Lower leg skin (tissue), 4 donors: ENCODE results near the gene DUX4. TPM values are rescaled to one million over a fixed set of nuclear protein-coding genes. Genes with fewer than 3 reads are reported as not detected.
"Not testable (repeated sequence)": the region's sequence is repeated elsewhere in the genome, so short reads cannot be mapped to it uniquely, and the experiment has no call there.

Experiments used
- DNase-seq, 2 donors: peaks; one replicate each; pipeline ENCODE4 v3.0.0-alpha.2; 2019; ENCODE audit warnings: low spot score in 2 of 2
- H3K4me3 ChIP-seq: fragments of 200-600 bp; sonication (generic); 2 replicates; pipeline ENCODE4 v1.5.1; 2017; ENCODE audit warnings: mild to moderate bottlenecking, low read depth; ENCODE audit not compliant: poor library complexity, severe bottlenecking
- WGBS, 2 donors: methylation state at CpG; one replicate each; pipeline ENCODE4 v1.1.5; 2018; 5-methylcytosine and 5-hydroxymethylcytosine counted together
- intact Hi-C: fragments of 100-400 bp; cut with DNase I; formaldehyde crosslinking; loops from one replicate; pipeline ENCODE4 v1.15.0; 2023; ENCODE audit warnings: low total_unique reads
- total RNA-seq, 4 donors: library from RNA; depleted of rRNA; stranded (reverse); fragments of >200 nt; gene quantifications; one replicate each; pipeline ENCODE4 v1.1.0, GENCODE V29; 2016

Gene DUX4
- total RNA-seq, result not detected

- H3K4me3 ChIP-seq, DNase-seq, intact Hi-C loops: not testable (repeated sequence)
- WGBS, 2 donors, result 77% methylated on average over 24 of the region's 32 CpGs; no CpG with 5 or more reads in 1 of the 2 donors
Observed at GRCh38 chr4:190173428-190173827, at the start of gene DUX4. DUX4 (plus strand) TSS chr4:190173774; CDS start chr4:190173774, 0 bp downstream.

DNA sequence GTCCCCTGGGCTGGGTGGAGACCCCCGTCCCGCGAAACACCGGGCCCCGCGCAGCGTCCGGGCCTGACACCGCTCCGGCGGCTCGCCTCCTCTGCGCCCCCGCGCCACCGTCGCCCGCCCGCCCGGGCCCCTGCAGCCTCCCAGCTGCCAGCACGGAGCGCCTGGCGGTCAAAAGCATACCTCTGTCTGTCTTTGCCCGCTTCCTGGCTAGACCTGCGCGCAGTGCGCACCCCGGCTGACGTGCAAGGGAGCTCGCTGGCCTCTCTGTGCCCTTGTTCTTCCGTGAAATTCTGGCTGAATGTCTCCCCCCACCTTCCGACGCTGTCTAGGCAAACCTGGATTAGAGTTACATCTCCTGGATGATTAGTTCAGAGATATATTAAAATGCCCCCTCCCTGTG is 1.9 kb downstream of the DUX4 start:
- WGBS, 2 donors, result 78 to 83% methylated on average over 4 to 10 of the region's 33 CpGs
- DNase-seq, H3K4me3 ChIP-seq, intact Hi-C loops: not testable (repeated sequence)

- H3K4me3 ChIP-seq, intact Hi-C loops: not testable (repeated sequence)
- WGBS, 2 donors, result 38 to 51% methylated on average over 5 of the region's 6 CpGs
- peak; percentile 16 to 76 for DNase-seq
Observed at GRCh38 chr4:190177727-190178605, 4.4 kb downstream of the DUX4 start.

GRCh38 chr4:190178606-190178990 is 5.0 kb downstream of the DUX4 start:
- 21 to 29% methylated on average over 4 of the region's 4 CpGs for WGBS, 2 donors

GRCh38 chr4:190179030-190179739 is 5.6 kb downstream of the DUX4 start:
- H3K4me3 ChIP-seq, intact Hi-C loops: not testable (repeated sequence)
- WGBS, 2 donors, result 23 to 34% methylated on average over 2 of the region's 2 CpGs
- DNase-seq, result peak in 1 of 2 donors; percentile 40

More at GRCh38 chr4:190178606-190178990, 5.0 kb downstream of the DUX4 start:
- intact Hi-C loops, DNase-seq, H3K4me3 ChIP-seq: not testable (repeated sequence)

DNA sequence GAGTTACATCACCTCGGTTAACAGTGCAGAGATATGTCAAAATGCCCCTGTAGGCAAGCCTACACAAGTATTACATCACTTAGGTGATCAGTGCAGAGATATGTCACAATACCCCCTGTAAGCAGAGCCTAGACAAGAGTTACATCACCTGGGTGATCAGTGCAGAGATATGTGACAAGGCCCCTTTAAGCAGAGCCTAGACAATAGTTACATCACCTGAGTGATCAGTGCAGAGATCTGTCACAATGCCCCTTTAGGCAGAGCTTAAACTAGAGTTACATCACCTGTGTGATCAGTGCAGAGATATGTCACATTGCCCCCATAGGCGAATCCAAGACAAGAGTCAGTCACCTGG is 6.1 kb downstream of the DUX4 start:
- intact Hi-C loops, DNase-seq, H3K4me3 ChIP-seq: not testable (repeated sequence)
- WGBS, 2 donors, result 9 to 48% methylated on average over 1 to 2 of the region's 2 CpGs

GRCh38 chr4:190180947-190181346 is 7.4 kb downstream of the DUX4 start:
- intact Hi-C loops, H3K4me3 ChIP-seq, DNase-seq: not testable (repeated sequence)
- no CpG with 5 or more reads among the region's 1 CpG for WGBS, 2 donors

GRCh38 chr4:190181481-190182100 is 8.0 kb downstream of the DUX4 start:
- peak; percentile 16 to 84 for DNase-seq
- H3K4me3 ChIP-seq, intact Hi-C loops: not testable (repeated sequence)
- WGBS, 2 donors, result no CpG with 5 or more reads among the region's 7 CpGs

- intact Hi-C loops, H3K4me3 ChIP-seq: not testable (repeated sequence)
- peak in 1 of 2 donors; percentile 59 for DNase-seq
- 82% methylated on average over 45 to 52 of the region's 73 CpGs for WGBS, 2 donors
Observed at GRCh38 chr4:190203510-190203909, 29.9 kb downstream of the DUX4 start.

Other genes starting within 250 kb of the DUX4 start
- gene FRG1, start 232.9 kb upstream of the DUX4 start, total RNA-seq, result 10 to 100 TPM; 29.6 to 41.3 (median 39.6) TPM
- gene FRG2, start 146.5 kb upstream of the DUX4 start, total RNA-seq, result not detected
- not detected for gene DBET, start 109.3 kb upstream of the DUX4 start, total RNA-seq